Endodermal cell (in vitro differentiated cells): ENCODE data around the gene ACAP3. TPM values are rescaled to one million over a fixed set of nuclear protein-coding genes. Genes with fewer than 3 reads are reported as not detected.

Experiments used
- DNase-seq: peaks from one replicate; pipeline ENCODE4 v3.0.0-alpha.2; 2017
- H3K27ac ChIP-seq: 2 replicates; pipeline ENCODE4 v1.5.1; 2013; ENCODE audit warnings: mild to moderate bottlenecking, low read depth, low read length, moderate library complexity
- H3K27me3 ChIP-seq: 2 replicates; pipeline ENCODE4 v1.6.1; 2013; ENCODE audit warnings: mild to moderate bottlenecking, low read length, moderate library complexity; ENCODE audit not compliant: insufficient read depth, control insufficient read depth, poor library complexity, severe bottlenecking
- H3K36me3 ChIP-seq: 2 replicates; pipeline ENCODE4 v1.7.0; 2013; ENCODE audit warnings: mild to moderate bottlenecking, low read length, moderate library complexity; ENCODE audit not compliant: control insufficient read depth, insufficient read depth
- H3K4me1 ChIP-seq: one replicate; pipeline ENCODE4 v1.7.0; 2013; ENCODE audit warnings: low read length; ENCODE audit not compliant: control insufficient read depth, insufficient read depth
- H3K4me3 ChIP-seq: 2 replicates; pipeline ENCODE4 v1.5.1; 2013; ENCODE audit warnings: mild to moderate bottlenecking, low read length, moderate library complexity
- H3K9ac ChIP-seq: 2 replicates; pipeline ENCODE4 v1.6.1; 2013; ENCODE audit warnings: mild to moderate bottlenecking, low read length, moderate library complexity; ENCODE audit not compliant: poor library complexity, severe bottlenecking; ENCODE audit errors: extremely low read depth
- H3K9me3 ChIP-seq: 2 replicates; pipeline ENCODE4 v1.6.1; 2013; ENCODE audit warnings: mild to moderate bottlenecking, low read length, moderate library complexity; ENCODE audit not compliant: control insufficient read depth
- H3K27ac Mint-ChIP-seq: 2 replicates; pipeline ENCODE4 v1.8.0; 2020; ENCODE audit warnings: mixed read lengths
- H3K27me3 Mint-ChIP-seq: 2 replicates; pipeline ENCODE4 v1.8.0; 2021; ENCODE audit warnings: mild to moderate bottlenecking, mixed read lengths; ENCODE audit not compliant: insufficient read depth
- H3K36me3 Mint-ChIP-seq: 2 replicates; pipeline ENCODE4 v1.8.0; 2020; ENCODE audit warnings: low read depth, mixed read lengths
- H3K4me1 Mint-ChIP-seq: 2 replicates; pipeline ENCODE4 v1.8.0; 2020; ENCODE audit warnings: mixed read lengths
- H3K4me3 Mint-ChIP-seq: 2 replicates; pipeline ENCODE4 v1.8.0; 2020; ENCODE audit warnings: mild to moderate bottlenecking, moderate library complexity, mixed read lengths
- H3K9me3 Mint-ChIP-seq: 2 replicates; pipeline ENCODE4 v1.8.0; 2020; ENCODE audit warnings: mild to moderate bottlenecking, mixed read lengths
- CTCF ChIP-seq: fragments of 200-600 bp; sonication (generic); conservative IDR thresholded peaks from 2 replicates; pipeline ENCODE4 v1.5.0; 2021; ENCODE audit warnings: antibody characterized with exemption, mild to moderate bottlenecking
- WGBS, 2 experiments: methylation state at CpG; one replicate each; pipeline versions ENCODE4 v1.1.5 to v1.1.7; 2013; ENCODE audit warnings: missing lambda C conversion rate in 2 of 2, mixed read lengths in 1 of 2; ENCODE audit not compliant: insufficient coverage in 1 of 2, insufficient read length in 1 of 2; 5-methylcytosine and 5-hydroxymethylcytosine counted together
- total RNA-seq, 2 donors: library from RNA; stranded (reverse); fragmentation: NEBNext Ultra II Directional in 1 of 2; extraction: Animal tissue kit (Norgen Biotek cat#: 25700) in 1 of 2; gene quantifications; 2 replicates in 1 of 2; 3 replicates in 1 of 2; pipeline ENCODE4 v1.2.1, GENCODE V29; 2021

The ACAP3 gene
- total RNA-seq, 2 donors from 2014 or later, result 36.8 to 43.5 TPM

- Mint-ChIP-seq H3K27me3 (no peaks in the 10 kb centered on the region), H3K4me3 (no peak overlapping the region), H3K4me1 (peaks cover 3% of the 10 kb centered on the region), H3K27ac (peak overlapping the region; percentile 52), H3K9me3 (no peaks in the 10 kb centered on the region), H3K36me3 (peaks cover 37% of the 10 kb centered on the region)
- no peak for TF ChIP-seq CTCF
- H3K4me3 ChIP-seq, result no peak overlapping the region
- H3K4me1 ChIP-seq, result no peaks in the 10 kb centered on the region
- no peaks in the 10 kb centered on the region for H3K27me3 ChIP-seq
- H3K9ac ChIP-seq, result no peak overlapping the region
- WGBS, 2 experiments, result 96 to 98% methylated on average over 21 to 23 of the region's 23 CpGs
- peak overlapping the region; percentile 63 for H3K27ac ChIP-seq
- H3K36me3 ChIP-seq, result peaks cover 60% of the 10 kb centered on the region
- no peaks in the 10 kb centered on the region for H3K9me3 ChIP-seq
- DNase-seq, result no peak
Measured at GRCh38 chr1:1314678-1315335, 7.1 kb upstream of the ACAP3 start.

GRCh38 chr1:1314237-1314586 lies 6.5 kb upstream of the ACAP3 start:
- H3K4me1 Mint-ChIP-seq, result peaks cover 3% of the 10 kb centered on the region
- no peaks in the 10 kb centered on the region for H3K4me1 ChIP-seq
- no peak overlapping the region for H3K4me3 Mint-ChIP-seq
- H3K27ac Mint-ChIP-seq, result no peak overlapping the region
- no peaks in the 10 kb centered on the region for H3K9me3 Mint-ChIP-seq
- no peaks in the 10 kb centered on the region for H3K27me3 ChIP-seq
- no peak overlapping the region for H3K9ac ChIP-seq
- 92 to 96% methylated on average over 15 of the region's 15 CpGs for WGBS, 2 experiments
- no peaks in the 10 kb centered on the region for H3K9me3 ChIP-seq
- H3K27ac ChIP-seq, result no peak overlapping the region
- peaks cover 55% of the 10 kb centered on the region for H3K36me3 ChIP-seq
- no peak overlapping the region for H3K4me3 ChIP-seq
- no peak for DNase-seq
- no peak for TF ChIP-seq CTCF
- H3K36me3 Mint-ChIP-seq, result peaks cover 32% of the 10 kb centered on the region
- H3K27me3 Mint-ChIP-seq, result no peaks in the 10 kb centered on the region

GRCh38 chr1:1313500-1314236 lies 5.9 kb upstream of the ACAP3 start:
- no peaks in the 10 kb centered on the region for H3K9me3 ChIP-seq
- Mint-ChIP-seq H3K4me1 (peaks cover 3% of the 10 kb centered on the region), H3K4me3 (no peak overlapping the region), H3K36me3 (peaks cover 29% of the 10 kb centered on the region), H3K27ac (no peak overlapping the region), H3K9me3 (no peaks in the 10 kb centered on the region), H3K27me3 (no peaks in the 10 kb centered on the region)
- no peaks in the 10 kb centered on the region for H3K4me1 ChIP-seq
- H3K27ac ChIP-seq, result no peak overlapping the region
- WGBS, 2 experiments, result 90 to 93% methylated on average over 28 to 37 of the region's 37 CpGs
- H3K27me3 ChIP-seq, result no peaks in the 10 kb centered on the region
- H3K36me3 ChIP-seq, result peaks cover 50% of the 10 kb centered on the region
- no peak overlapping the region for H3K9ac ChIP-seq
- TF ChIP-seq CTCF, result no peak
- DNase-seq, result no peak
- H3K4me3 ChIP-seq, result no peak overlapping the region
